Stimulated activated CD4-positive, alpha-beta T cell treated with anti-CD3 and anti-CD28 coated beads, Interleukin-2, amount 100 ng/mL, for 48 hours (primary cell): ENCODE results near the gene PTK6.
A peak's percentile ranks its signal among the peaks of the same experiment; 100 is the strongest.

Experiments used
- DNase-seq, 2 donors: peaks; one replicate each; pipeline ENCODE4 v3.0.0-alpha.2; 2020

The PTK6 gene

DNA sequence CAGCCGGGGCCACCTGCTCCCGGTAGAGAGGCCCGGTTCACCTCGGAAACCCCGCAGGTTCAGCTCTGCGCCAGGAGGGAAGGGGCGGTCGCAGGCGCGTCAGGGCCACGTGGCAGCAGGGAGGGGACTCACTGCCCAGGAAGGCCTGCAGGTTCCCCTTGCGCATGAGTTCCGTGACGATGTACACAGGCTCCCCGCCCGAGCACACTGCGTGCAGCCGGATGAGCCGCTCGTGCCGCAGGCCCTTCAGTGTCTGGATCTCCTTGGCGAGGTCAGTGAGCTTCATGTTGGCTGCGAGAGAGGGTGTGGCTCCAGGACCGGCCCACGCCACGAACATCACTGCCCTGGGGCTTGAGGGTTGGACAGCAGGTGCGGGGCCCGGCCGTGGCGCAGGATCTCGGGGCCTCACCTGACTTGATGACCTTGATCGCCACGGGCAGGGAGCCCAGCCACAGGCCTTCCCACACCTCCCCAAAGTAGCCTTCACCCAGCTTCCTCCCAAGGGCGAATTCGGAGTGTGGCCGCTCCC is 4.9 kb upstream of the PTK6 start:
- DNase-seq, result no peak

DNA sequence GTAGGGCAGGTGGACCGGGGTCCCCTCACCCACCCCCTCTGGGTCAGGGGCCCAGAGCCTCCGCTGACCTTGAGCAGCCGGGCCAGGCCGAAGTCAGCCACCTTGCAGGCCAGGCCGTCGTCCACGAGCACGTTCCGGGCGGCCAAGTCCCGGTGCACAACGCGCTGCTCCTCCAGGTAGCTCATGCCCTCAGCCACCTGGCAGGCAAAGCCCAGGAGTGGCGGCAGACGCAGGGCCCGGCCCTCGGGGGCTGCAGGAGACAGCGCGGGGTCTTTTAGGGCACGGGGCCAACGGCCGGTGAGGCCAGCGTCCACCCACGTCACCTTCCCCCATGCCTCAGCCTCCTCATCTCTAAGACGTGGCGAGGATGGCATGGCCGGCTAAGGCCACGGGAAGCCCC is 4.2 kb upstream of the PTK6 start:
- no peak for DNase-seq

DNA sequence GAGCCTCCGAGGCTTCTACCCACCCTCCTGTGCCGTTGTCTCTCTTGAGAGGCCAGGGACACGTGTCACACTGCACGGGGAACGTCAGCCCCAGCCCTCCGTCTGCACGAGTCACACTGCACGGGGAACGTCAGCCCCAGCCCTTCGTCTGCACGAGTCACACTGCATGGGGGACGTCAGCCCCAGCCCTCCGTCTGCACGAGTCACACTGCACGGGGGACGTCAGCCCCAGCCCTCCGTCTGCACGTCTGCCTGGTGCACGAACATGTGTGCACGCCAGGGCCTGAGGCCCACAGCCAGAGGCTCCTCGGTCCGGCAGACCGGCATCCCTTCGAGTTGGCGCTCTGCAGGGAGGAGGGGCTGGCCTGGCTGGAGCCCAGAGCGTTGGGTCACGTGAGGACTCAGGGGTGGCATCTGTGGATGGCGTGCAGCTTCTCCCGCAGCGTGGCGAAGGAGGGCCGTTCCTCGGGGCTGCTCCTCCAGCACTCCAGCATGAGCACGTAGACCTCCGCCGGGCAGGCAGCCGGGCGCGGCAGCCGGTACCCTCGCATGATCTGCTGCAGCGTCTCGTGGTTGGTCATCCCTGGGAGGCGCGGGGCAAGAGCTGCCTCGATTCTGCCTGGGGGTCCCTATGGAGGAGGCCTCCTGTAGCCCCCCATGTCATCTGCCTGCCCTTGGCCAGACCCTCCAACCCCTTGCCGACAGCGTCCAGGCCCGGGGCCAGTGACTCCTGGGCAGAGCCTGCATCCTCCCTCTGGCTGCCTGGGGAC is 3.4 kb upstream of the PTK6 start:
- DNase-seq, result no peak

DNA sequence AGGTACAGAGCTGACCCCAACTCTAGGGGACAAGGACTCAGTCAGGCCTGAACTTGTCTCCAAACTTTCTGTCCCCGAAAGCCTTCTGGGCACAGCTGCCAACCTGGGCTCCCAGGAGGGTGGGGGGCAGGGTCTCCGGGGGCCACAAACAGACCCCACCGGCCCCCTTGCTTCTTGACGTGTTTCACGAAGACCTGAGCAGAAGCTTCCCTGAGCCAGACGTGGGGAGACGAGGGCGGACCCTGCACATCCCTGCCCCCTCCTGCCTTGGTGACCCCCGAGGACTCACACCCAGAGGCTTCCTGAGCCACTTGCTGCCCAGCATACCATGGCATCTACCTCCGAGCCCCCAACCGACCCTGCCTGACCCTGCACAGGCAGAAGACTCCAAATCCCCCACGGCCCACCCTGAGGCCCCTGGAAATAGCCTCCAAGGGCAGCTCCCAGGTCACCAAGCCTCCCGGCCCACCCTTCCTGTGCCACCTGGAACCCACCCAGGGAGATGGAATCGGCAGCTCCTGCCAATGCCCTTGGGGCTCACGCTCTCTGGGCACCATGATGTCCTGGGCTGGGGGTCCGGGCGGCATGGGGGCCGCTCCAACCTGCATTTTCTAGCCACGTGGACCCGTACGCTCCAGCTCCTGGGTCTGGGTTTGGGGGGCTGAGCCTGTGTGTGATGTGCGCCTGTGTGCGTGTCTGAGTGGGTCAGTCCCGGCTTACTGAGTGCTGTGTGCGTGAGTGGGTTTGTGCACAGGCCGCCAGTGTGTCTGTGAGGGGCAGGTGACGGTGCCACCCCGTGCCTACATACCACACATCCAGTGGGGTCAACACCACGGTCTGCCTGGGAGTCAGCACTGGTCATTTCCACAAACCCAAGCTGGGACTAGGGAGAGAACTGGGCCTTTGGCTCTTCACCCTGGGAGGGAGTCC is 2.5 kb upstream of the PTK6 start:
- DNase-seq, result no peak

DNA sequence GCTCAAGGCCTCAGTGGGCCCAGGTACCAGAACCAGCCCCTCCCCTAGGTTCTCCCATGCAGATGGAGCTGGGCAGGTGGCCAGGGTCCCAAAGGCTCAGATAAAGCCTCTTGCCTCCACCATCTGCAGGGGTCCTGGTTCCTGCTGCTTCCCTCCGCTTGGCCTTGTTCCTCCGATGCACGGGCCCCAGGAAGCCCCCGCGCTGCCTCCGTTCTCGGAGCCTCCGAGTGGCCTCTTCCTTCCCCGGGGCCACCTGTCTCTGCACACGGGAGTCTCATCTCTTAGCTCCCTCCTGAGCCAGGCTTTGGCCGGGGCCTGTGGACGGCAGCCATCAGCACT is 1.9 kb upstream of the PTK6 start:
- DNase-seq, result no peak

DNA sequence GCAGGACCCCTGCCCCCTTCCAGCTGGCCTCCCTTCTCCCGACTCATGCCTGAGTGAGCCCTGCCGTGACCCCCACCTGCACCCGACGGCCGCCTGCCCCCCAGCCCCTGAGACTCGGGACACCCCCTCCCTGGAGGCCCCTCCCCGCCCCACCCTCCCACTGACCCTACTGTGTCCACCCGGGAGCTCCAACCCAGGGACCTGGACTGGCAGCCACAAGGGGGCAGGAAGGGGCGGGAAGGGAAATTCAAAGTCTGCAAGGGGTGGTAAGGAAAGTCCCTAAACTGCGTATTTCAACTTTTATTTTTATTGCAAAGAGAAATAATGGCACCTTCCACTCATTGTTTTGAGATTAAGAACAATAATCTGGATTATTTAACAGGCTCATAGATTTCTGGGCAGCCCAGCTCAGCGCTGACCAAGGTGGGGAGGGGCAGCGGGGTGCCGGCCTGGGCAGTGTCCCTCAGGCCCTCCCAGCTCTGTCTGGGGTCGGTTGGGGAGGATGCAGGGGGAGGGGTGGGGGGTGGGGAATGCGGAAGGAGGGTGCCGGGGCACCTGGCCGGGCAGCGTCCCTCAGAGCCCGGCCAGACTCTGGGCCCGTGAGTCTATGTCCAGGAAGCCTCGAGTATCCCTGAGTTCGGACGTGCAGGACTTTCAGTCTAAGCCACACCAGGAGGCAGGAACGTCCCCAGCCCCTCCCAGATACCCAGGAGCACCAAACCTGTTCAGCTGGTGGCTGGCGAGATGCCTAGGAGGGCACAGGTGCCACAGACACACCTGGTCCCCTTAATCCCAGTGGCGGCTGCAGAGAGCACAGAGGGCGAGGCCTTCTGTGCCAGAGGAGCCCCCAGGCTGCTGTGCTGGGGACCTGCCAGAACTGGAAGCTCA is 1.3 kb upstream of the PTK6 start:
- DNase-seq, result no peak

DNA sequence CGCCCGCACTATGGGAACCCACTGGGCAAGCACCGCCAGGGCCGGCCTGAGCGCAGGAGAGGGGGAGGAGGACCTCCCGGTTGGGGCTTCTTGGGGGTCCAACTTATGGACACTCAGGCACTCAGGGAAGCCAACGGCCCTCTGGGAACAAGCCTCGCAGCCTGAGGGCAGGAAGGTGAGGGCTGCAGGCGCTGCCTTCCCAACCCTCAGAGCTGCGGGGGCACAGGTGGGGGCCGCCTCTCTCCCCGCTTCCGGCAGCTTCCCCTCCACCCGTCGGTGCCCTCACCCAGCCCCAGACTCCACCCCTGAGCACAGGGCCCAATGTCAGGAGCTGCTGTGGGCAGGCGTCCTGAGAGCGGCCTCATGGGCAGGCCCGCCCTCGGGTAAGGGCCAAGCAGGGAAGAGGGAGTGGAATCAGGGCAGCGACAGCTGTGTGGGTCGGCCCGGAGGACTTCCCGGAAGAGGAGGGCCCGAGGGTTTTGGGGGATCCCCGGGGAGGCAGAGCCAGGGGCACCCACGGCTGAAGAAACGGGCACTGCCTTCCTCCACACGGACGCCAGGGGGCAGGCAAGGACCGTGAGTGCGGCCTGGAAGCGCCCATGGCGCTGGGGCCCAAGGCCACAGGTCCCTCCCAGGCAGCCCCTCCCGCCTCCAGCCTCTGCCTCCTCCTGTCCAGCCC is 488 bp upstream of the PTK6 start:
- peak; percentile 94 to 95 for DNase-seq

DNA sequence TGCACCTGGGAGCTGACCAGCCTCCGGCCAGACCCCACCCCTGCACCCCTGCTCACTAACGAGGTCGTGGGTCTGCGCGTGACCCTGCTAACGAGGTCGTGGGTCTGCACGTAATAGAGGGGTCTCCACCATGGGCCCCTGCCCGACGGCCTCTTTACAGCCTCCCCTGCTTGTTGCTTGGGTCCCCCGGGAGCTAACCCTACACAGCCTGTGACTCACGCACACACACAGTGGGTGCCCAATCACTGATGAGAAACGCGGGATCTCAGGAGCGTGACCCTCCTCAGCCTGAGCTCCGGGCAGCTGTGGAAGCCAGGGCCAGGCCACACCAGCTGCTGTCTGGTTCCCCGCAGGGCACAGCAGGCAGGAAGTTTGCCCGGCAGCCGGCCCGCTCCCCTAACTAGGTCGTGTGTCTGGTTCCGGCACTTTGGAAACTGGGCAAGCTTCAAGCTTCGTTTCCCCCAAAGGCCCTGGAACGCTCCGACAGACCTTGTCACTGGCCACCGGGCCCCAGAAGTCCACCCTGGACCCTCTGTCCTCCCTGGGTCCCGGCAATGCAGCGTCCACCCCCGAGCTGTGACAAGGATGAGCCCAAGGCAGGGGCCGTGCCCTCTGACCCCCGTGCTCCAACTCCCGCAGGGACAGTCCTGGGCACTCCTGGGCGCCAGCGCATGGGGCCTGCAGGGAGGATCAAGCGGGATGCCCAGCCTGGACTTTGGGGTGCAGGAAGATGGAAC is 767 bp downstream of the PTK6 start:
- no peak for DNase-seq

DNA sequence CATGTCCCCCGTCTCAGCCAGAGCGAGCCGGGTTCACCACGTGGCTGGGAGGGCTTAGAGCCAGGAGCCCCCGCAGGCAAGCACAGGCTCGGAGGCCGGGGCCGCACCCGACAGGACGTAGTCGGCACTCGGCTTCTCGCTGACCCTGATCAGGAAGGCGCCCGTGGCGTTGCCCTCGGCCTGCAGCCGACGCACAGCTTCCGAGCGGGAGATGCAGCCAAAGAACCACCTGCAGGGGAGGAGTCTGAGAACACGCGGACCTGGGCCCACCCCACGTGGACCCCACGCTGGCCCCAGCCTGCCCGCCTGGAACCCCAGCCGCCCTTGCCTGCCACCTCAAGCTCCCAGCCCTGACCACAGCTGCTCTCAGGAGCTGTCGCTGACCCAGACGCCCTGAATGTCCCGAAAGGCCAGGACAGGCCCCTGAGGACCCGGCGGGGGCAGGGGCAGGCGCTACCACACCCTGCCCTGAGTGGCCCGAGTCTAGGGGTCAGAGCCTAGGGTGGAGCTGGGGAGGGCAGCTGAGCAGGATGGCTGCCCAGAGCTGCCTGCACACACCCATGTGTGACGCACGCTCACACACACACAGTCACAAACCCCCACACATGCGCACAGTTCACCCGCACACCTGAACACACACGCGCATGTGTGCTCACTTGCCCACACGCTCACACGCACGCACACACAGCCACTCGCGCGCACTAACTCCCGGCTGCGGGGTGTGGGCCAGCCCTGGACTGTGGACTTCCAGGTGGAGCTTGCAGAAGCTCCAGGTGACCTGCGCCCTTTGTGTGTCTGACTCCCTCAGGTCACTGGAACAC is 2.1 kb downstream of the PTK6 start:
- DNase-seq, result no peak

DNA sequence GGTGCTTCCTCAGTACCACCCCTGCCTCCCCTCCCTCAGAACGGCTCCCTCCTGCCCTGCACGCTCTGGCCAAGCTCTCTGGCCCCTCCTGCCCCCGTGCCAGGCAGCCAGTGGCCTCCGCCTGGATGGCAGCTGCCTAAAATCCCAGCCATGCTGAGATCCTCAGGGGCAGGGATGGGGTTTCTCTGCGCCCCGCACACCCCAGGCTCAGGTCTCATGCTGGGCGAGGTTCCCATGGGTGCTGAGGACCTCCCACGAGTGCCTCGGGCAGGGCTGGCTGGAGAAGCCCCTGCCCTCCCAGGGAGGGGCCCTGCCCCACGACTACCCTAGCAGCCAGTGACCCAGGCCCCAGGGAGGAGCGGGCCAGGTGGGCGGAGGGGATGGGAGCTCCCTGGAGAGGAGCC is 2.7 kb downstream of the PTK6 start:
- no peak for DNase-seq

DNA sequence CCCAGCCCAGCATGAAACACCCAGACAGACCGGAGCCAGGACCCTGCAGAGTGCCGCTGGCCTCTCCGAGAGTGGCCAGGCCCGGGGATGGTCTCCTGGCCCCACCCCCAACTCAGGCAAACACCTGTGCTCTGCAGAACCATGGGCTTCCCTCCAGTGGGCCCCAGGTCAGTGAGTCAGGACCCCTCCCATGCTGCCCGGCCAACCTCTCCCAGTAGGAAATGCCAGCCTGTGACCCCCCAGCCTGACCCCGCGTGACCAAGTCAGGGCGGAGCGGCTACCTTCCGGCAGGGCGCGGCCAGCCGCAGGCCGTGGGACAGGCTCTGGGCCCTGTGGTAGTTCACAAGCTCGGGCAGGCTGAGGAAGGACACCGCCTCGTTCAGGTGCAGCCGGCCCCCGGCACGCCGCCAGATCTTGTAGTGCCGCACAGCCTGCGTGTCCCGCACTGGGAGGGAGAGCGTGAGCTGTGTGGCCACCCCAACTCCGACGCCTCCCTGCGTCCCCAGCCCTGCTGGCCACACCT is 3.2 kb downstream of the PTK6 start:
- no peak for DNase-seq

DNA sequence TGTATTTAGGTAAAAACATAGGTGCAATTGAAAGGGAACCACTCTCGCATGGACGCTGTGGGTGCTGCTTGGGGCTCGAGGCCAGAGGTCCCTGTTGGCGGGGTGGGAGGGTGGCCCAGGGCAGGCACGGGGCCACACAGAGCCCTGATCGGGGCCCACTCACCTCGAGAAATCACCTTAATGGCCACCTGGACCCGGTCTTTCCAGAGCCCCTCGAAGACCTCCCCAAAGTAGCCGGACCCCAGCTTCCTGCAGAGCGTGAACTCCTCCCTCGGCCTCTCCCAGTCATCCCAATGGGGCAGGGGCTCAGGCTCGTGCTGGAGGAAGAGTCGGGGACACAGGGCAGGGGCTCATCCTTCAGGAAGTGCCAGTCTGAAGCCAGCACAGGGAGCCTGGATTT is 3.8 kb downstream of the PTK6 start:
- DNase-seq, result no peak

DNA sequence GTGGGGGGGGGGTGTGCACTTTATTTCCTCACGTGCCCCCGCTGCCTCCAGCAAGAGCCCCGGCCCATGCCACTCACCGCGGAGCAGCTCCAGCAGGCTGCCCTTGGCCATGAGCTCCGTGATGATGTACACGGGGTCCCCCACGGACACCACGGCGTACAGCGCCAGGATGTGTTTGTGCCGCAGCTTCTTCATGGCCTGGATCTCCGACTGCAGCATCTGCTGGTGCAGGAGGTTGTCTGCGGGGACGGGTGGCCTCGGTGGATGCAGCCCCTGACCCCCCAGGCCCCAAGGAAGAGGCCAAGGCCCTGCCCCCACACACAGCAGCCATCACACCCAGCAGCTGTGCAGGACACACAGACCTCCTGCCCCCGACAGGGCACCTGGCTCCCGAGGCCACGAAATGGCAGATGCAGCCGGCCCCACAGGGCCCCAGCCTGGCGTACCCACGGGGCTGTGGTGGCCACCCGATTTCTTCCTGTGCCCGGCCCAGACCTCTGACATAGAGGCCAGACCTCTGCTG is 4.7 kb downstream of the PTK6 start:
- DNase-seq, result no peak

DNA sequence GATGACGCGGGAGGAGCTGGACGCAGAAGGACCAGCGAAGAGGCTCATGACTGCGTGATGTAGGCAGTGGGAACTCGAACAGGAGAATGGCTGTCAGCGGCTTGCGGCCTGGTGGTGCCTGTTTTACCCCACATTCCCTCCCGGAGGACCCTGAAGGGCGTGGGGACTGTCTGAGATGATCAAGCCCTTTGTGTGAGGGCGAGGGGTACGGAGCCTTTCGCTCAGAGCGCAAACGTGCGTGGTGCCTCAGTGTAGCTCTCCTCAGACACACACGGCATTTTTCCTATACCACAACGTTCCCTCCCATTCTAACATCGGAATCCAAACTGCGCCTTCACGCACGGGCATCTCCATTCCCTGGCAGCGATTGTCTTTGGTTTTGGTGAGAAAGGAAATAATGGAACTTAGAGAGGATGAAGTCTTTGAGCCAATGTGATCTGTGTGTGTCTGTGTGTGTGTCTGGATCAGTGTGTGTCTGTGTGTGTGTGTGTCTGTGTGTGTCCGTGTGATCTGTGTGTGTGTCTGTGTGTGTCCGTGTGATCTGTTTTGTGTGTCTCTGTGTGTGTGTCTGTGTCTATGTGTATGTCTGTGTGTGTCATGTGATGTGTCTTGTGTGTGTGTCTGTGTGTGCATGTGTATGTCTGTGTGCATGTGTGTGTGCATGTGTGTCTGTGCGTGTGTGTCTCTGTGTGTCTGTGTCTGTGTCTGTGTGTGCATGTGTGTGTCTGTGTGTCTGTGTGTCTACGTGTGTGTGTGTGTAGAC is 5.3 kb downstream of the PTK6 start:
- DNase-seq, result no peak

DNA sequence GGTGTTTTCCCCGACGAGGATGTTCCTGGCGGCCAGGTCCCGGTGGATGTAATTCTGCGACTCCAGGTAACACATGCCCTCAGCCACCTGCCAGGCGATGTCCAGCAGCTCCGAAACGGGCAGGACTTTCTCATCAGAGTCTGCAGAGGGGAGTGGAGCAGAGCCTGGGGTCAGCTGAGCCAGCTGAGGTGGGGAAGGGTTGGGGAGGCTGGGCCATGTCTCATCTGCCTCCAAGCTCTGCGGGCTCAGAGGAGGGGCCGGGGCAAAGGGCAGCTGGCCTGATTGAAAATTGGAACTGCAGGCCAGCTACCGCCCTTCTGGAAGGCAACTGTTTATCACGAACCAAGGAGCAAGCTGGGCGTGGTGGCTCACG is 6.4 kb downstream of the PTK6 start:
- no peak for DNase-seq

DNA sequence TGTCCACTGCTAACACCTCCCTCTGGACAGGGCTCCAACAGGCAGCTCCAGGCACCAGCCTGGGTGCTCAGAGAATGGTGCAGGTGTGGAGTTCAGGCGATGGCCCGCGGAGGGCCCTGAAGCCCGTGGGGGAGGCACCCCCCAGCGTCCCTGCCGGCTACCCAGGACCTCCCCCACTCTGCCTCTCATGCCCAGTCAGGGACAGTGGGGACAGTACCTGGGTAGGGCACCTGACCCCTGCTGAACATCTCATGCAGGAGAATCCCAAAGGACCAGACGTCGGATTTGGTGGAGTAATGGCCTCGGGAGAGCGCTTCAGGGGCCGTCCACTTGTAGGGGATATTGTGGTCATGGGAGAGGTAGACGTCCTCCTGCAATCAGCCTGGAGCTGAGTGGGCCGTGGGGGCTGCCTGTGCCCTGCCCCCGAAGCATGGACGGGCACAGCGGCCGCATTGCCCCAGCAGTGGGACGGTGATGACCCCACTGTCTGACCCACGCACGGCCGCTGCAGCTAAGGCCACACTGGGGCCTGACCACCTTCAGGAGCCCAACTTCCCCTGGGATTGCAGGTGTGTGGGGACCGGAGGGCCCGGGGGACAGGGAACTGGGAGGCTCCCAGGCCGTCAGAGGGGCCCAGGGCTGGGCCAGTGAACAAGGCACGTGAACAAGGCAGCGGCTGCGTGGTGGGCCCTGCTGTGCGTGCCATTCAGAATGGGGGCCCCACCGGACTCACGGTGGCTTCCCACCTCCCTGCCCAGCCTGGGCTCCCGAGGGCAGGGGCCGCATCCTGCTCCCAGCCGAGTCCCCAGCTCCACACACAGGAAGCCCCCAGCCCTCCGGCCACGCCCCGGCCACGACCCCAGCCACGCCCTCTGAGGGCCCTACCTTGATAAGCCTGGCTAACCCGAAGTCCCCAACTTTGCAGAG is 7.1 kb downstream of the PTK6 start:
- no peak for DNase-seq

DNA sequence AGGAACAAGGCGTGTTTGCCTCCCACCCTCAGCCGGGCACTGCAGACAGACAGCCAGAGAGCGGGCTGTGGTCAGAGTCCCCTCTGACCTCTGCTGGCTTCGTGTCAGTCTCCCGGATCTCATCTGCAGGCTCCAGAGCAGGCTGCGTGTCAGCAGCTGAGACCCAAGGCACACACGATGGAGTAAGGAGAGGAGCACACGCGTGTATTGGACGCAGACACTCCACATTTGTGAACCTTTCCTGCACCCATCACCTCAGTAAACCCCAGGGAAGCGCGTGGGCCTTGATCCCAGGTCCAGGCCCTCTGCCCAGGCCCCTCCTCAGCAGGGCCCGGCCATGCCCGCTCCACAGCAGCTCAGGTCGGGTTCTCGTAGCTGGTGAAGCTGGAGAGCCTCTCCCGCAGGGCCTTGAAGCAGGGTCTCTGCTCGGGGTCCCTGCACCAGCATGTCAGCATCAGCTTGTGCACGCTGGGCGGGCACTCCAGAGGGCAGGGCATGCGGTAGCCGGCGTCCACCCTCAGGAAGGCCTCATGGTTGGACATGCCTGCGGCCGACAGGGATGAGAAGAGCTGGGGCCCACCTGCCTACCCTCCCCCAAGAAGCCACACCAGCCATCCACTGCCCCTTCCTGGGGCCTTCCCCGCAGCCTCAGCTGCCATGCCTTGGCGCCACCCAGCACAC is 7.9 kb downstream of the PTK6 start:
- DNase-seq, result no peak

DNA sequence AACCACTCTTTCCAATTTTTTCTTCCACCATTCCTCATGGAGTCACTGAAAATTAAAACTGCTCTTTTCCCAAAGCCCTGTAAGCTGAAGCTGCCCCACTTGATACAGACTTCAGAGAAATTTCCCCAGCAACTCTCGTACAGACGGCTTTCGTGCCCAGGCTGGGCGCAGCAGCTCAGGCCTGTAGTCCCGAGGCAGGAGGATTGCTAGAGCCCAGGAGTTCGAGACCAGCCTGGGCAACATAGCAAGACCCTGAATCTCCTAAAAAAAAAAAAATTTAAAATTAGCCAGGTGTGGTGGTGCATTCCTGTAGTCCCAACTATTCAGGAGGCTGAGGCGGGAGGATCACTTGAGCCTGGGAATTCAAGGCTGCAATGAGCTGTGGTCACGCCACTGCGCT is 10.0 kb downstream of the PTK6 start:
- DNase-seq, result no peak
